HEK293T (cell line): Measurements from ENCODE around the gene PTCD2.

Experiments used
- CTCF ChIA-PET: fragments of 350-600 bp; formaldehyde crosslinking; extraction: SDS; loops from one replicate; lab custom pipeline; 2021; ENCODE audit warnings: antibody characterized with exemption, inconsistent platforms; lab: Yijun Ruan, JAX
- POLR2A ChIA-PET: fragments of 350-600 bp; formaldehyde crosslinking; extraction: SDS; loops from one replicate; lab custom pipeline; 2020; ENCODE audit warnings: antibody characterized with exemption, inconsistent platforms; lab: Yijun Ruan, JAX
- DNase-seq: peaks from one replicate; pipeline ENCODE4 v3.0.0; 2012; ENCODE audit warnings: mixed read lengths; ENCODE audit errors: extremely low spot score
- ARNT ChIP-seq: fragments of 450-650 bp; IDR thresholded peaks from 2 replicates; pipeline ENCODE4 v1.6.1; 2017; ENCODE audit warnings: mild to moderate bottlenecking
- BHLHE40 ChIP-seq: fragments of 450-650 bp; IDR thresholded peaks from 2 replicates; pipeline ENCODE4 v1.6.1; 2016; ENCODE audit warnings: mild to moderate bottlenecking, moderate library complexity, borderline replicate concordance
- CTBP1 ChIP-seq: fragments of 450-650 bp; IDR thresholded peaks from 2 replicates; pipeline ENCODE4 v1.6.1; 2016; ENCODE audit warnings: borderline replicate concordance
- ELF4 ChIP-seq: fragments of 450-650 bp; IDR thresholded peaks from 2 replicates; pipeline ENCODE4 v1.6.1; 2017; ENCODE audit warnings: antibody characterized with exemption
- FOXA1 ChIP-seq: fragments of 450-650 bp; IDR thresholded peaks from 2 replicates; pipeline ENCODE4 v1.6.1; 2016; ENCODE audit warnings: mild to moderate bottlenecking
- FOXK2 ChIP-seq: fragments of 450-650 bp; IDR thresholded peaks from 2 replicates; pipeline ENCODE4 v1.6.1; 2016; ENCODE audit warnings: mild to moderate bottlenecking
- FOXM1 ChIP-seq: fragments of 450-650 bp; IDR thresholded peaks from 2 replicates; pipeline ENCODE4 v1.6.1; 2017; ENCODE audit warnings: mild to moderate bottlenecking, borderline replicate concordance
- HDGF ChIP-seq: fragments of 450-650 bp; IDR thresholded peaks from 2 replicates; pipeline ENCODE4 v1.6.1; 2017; ENCODE audit warnings: antibody characterized with exemption, borderline replicate concordance
- L3MBTL2 ChIP-seq: fragments of 450-650 bp; conservative IDR thresholded peaks from 2 replicates; pipeline ENCODE4 v1.6.1; 2016; ENCODE audit warnings: mild to moderate bottlenecking
- LEF1 ChIP-seq: fragments of 450-650 bp; IDR thresholded peaks from 2 replicates; pipeline ENCODE4 v1.6.1; 2017; ENCODE audit warnings: mild to moderate bottlenecking, borderline replicate concordance
- NFRKB ChIP-seq: fragments of 450-650 bp; IDR thresholded peaks from 2 replicates; pipeline ENCODE4 v1.6.1; 2016; ENCODE audit warnings: mild to moderate bottlenecking, moderate library complexity
- SP1 ChIP-seq: fragments of 450-650 bp; IDR thresholded peaks from 2 replicates; pipeline ENCODE4 v1.6.1; 2017
- SUZ12 ChIP-seq: fragments of 450-650 bp; IDR thresholded peaks from 2 replicates; pipeline ENCODE4 v1.6.1; 2016; ENCODE audit warnings: mild to moderate bottlenecking
- TARDBP ChIP-seq: fragments of 450-650 bp; IDR thresholded peaks from 2 replicates; pipeline ENCODE4 v1.6.1; 2016
- ZNF384 ChIP-seq: fragments of 450-650 bp; IDR thresholded peaks from 2 replicates; pipeline ENCODE4 v1.6.1; 2016
- TF ChIP-seq, protein P1 (sequence below): fragments of 450-650 bp; IDR thresholded peaks from 2 replicates; pipeline ENCODE4 v1.6.1; 2016

The PTCD2 gene

DNA sequence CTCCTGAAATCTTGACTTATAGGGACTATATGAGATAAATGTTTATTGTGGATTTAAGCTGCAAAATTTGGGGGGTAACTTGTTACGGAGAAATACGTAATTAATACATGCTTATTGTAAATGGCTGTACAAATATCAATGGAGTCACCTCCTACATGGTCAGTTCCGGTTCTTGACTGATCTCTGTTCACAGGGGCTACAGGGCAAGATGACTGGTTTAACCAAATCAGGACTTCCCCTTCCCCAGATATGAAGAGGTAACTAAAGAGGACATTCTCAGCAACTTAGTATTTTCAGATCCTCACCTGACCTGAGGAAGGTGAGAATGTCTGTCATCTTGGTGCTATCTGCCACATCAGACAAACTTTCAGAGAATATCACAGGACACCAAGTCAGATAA, 54.7 kb downstream of the PTCD2 start:
- ChIA-PET CTCF (no interaction called here), POLR2A (no interaction called here)
- TF ChIP-seq ZNF384 = no peak
- no peak for TF ChIP-seq TARDBP
- TF ChIP-seq FOXK2 = no peak
- no peak for TF ChIP-seq ARNT
- DNase-seq = no peak

- no peak for DNase-seq
- ChIA-PET POLR2A (no interaction called here), CTCF (no interaction called here)
- TF ChIP-seq CTBP1 (no peak), L3MBTL2 (no peak)
Measured at GRCh38 chr5:72376381-72376780, 56.2 kb downstream of the PTCD2 start.

DNA sequence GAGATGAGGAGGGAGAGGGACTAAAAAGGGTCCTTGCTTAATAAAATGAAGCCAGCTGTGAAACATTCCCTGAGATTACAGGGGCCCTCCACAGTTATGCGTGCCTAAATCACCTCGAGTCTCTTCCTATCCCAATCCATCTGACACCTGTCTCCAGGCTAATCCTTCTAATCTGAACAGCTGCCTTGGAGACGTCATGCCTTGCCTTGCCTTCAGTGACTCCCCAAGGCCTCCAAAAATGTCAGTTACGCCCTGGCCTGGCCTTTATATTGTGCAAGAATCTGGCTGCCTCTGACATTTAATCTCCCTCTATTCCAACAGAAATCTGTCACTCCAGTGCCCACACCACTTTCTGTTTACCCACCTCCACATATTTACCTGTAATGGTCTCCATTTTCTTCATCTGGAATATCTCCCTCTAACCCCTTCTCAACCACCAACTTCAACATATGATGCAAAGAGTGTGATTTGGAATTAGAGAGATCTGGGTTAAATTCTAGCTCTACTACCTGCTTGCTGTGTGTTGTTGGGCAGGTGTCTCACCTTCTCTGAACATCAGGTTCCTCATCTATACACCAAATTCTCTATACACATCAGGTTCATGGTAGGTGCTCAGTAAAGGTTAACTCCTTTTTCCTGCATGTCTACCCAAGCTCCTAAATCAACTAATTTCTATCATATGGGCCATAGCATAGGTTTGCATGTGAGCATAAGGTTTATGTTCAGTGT, 57.9 kb downstream of the PTCD2 start:
- POLR2A ChIA-PET = no interaction called here
- CTCF ChIA-PET = no interaction called here
- no peak for DNase-seq
- TF ChIP-seq TARDBP (no peak), L3MBTL2 (no peak), LEF1 (no peak), SUZ12 (no peak), FOXA1 (no peak), CTBP1 (no peak), FOXM1 (no peak), HDGF (no peak)
- TF ChIP-seq, protein P1, sequence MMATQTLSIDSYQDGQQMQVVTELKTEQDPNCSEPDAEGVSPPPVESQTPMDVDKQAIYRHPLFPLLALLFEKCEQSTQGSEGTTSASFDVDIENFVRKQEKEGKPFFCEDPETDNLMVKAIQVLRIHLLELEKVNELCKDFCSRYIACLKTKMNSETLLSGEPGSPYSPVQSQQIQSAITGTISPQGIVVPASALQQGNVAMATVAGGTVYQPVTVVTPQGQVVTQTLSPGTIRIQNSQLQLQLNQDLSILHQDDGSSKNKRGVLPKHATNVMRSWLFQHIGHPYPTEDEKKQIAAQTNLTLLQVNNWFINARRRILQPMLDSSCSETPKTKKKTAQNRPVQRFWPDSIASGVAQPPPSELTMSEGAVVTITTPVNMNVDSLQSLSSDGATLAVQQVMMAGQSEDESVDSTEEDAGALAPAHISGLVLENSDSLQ = no peak

- ChIA-PET POLR2A (no interaction called here), CTCF (no interaction called here)
- DNase-seq = peak; percentile 23
- no peak for TF ChIP-seq ELF4
Measured at GRCh38 chr5:72378639-72379289, 58.6 kb downstream of the PTCD2 start.

DNA sequence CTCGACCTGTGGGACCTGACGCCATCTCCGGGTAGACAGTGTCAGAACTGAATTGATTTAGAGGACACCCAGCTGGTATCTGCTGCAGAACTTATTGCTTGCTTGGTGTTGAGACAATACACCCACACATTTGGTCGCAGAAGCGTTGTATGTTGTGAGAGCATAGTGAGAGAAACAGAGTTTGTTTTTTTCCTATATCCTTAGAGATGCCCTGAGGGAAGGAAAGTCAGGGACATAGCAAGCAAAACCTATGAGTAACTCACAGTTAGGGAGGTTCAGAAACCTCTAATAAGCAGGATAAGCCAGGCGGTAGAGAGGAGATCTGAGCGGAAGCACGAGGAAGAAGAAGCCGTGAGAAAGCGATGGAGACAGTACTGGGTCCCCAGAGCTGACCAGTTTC, 59.8 kb downstream of the PTCD2 start:
- ChIA-PET CTCF (no interaction called here), POLR2A (no interaction called here)
- TF ChIP-seq ELF4 = no peak
- no peak for TF ChIP-seq CTBP1
- no peak for TF ChIP-seq L3MBTL2
- no peak for TF ChIP-seq FOXA1
- no peak for TF ChIP-seq LEF1
- no peak for TF ChIP-seq FOXM1
- no peak for TF ChIP-seq SP1
- no peak for TF ChIP-seq ZNF384
- no peak for TF ChIP-seq SUZ12
- TF ChIP-seq FOXK2 = no peak
- TF ChIP-seq BHLHE40 = no peak
- TF ChIP-seq, protein P1 = no peak
- TF ChIP-seq ARNT = no peak
- DNase-seq = no peak

DNA sequence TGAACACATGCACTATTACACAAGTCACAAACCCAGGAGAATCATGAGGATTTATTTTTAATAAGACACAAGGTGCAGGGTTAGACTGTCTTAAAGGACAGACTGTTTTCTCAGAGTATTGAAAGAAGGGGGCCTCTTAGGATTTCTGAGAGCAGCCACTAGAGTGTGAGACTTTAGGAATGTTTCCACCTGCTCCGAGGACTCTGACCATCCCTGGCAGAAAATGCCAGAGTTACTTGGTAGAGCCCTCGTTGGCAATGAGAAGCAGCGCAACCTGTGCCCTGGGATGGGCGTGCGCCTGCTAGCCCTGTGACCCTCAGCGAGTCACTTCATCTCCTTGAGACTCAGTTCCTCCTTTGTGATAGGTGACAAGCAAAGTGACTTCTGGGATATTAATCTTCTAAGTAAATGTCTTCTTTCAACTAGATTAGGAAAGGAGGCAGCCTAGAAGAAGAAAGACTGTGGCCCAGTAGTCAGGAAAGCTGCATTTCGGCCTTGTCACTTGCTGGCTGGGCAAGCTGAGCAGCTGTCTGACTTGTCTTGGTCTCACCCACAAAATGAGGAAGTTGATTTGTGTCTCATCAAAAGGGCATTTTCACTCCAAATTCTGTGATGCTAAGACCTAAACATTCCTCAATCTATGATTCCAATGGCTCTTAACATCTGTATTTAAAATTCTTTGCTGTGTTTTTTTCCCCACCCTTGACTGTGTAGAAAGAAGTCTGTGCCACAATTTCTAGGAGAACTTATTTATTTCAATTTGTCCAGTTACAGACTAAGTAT, 60.5 kb downstream of the PTCD2 start:
- no peak for TF ChIP-seq FOXK2
- ChIA-PET POLR2A (no interaction called here), CTCF (no interaction called here)
- no peak for DNase-seq

GRCh38 chr5:72383280-72383679, 63.1 kb downstream of the PTCD2 start:
- no peak for DNase-seq
- ChIA-PET POLR2A (no interaction called here), CTCF (no interaction called here)
- TF ChIP-seq, protein P1 = no peak
- TF ChIP-seq NFRKB (no peak), SUZ12 (no peak), ZNF384 (no peak), FOXM1 (no peak), LEF1 (no peak), ELF4 (no peak), HDGF (no peak), ARNT (no peak), CTBP1 (no peak), L3MBTL2 (no peak), SP1 (no peak), TARDBP (no peak), FOXA1 (no peak)
